ENCODE measurements around the gene BIN2. TPM values are rescaled to one million over a fixed set of nuclear protein-coding genes. Genes with fewer than 3 reads are reported as not detected.

The BIN2 gene
- total and polyA plus RNA-seq, 10 of the 15 experiments (the other 5 are each of a cell fraction or from before 2014, with no cell fraction given): 8.6 to 42.9 (median 32.1) TPM

- no peak for TF ChIP-seq NKRF (conservative IDR thresholded peaks at IDR 0.05)
- TF ChIP-seq ZNF622 (IDR thresholded peaks at IDR 0.05): no peak
Measured at GRCh38 chr12:51265024-51265423, 59.0 kb downstream of the BIN2 start (continued).

GRCh38 chr12:51264297-51264696 is 59.7 kb downstream of the BIN2 start:
- POLR2A ChIA-PET: interaction anchor here (0.7 kb wide), 1 partner anchor 61 kb away, joined by 5 read pairs; no protein-coding TSS in a partner anchor
- Histone ChIP-seq H3K36me3 (ENCODE audit: control insufficient read depth in 2 of 2, insufficient read depth in 2 of 2, low read length in 1 of 2) (no peaks in the 10 kb centered on the region), H3K4me2 (ENCODE audit: control insufficient read depth, insufficient read depth) (no peak overlapping the region), H3K79me2 (ENCODE audit: control insufficient read depth, insufficient read depth, low read length) (no peaks in the 10 kb centered on the region), H3K4me1 (ENCODE audit: control insufficient read depth, insufficient read depth, low read length) (no peaks in the 10 kb centered on the region), H3K9ac (ENCODE audit: control insufficient read depth, insufficient read depth, low read length) (no peak overlapping the region), H3K9me3 (replicated peaks; ENCODE audit: control insufficient read depth, insufficient read depth, low read length) (no peaks in the 10 kb centered on the region), H3K4me3 (no peak overlapping the region), H3K27ac (ENCODE audit: control insufficient read depth, insufficient read depth) (no peak overlapping the region), H2AFZ (ENCODE audit: control insufficient read depth, low read depth, low read length) (no peak overlapping the region), H4K20me1 (ENCODE audit: control insufficient read depth, insufficient read depth) (no peaks in the 10 kb centered on the region), H3K27me3 (replicated peaks in 1 of 2; ENCODE audit: control insufficient read depth in 2 of 2, insufficient read depth in 2 of 2, low read length in 1 of 2) (peaks cover 1 to 4% of the 10 kb centered on the region in 2 experiments; a peak in 2 of 4 replicates)
- RAD21 ChIA-PET (ENCODE audit: unreplicated experiment): interaction anchor here (4.0 kb wide), 1 partner anchor 77 kb away, joined by 28 read pairs; no protein-coding TSS in a partner anchor
- intact Hi-C loops (cut with micrococcal nuclease; ENCODE audit: unreplicated experiment): no loop called here
- FAIRE-seq: no peak
- SMC1A ChIA-PET (ENCODE audit: uncharacterized antibody, unreplicated experiment): interaction anchor here (1.8 to 4.2 kb wide), 2 partner anchors 29 to 76 kb away, joined by 4 to 56 read pairs; no protein-coding TSS in a partner anchor
- WGBS (ENCODE audit: insufficient coverage, insufficient replicate concordance, low lambda C conversion rate, missing lambda C conversion rate): 99% methylated on average over 5 of the region's 5 CpGs
- in situ Hi-C loops (cut with MboI): no loop called here
- no peak for ATAC-seq
- CTCF ChIA-PET: interaction anchor here (1.1 to 4.5 kb wide), 3 partner anchors 12 to 77 kb away, joined by 3 to 93 read pairs (median 29); no protein-coding TSS in a partner anchor
- no peak for DNase-seq (ENCODE audit: low read depth, low spot score)
- BruUV-seq (replicated peaks): no TSS peak
- TF ChIP-seq NR2C2 (IDR thresholded peaks at IDR 0.05; ENCODE audit: borderline replicate concordance, control insufficient read depth, insufficient read length, low read depth) (no peak), POLR2AphosphoS5 (IDR thresholded peaks at IDR 0.05; ENCODE audit: low read length) (no peak), BCLAF1 (IDR thresholded peaks at IDR 0.05) (no peak), MTA2 (IDR thresholded peaks at IDR 0.05; ENCODE audit: low read depth) (no peak), NFYA (IDR thresholded peaks at IDR 0.05; ENCODE audit: borderline replicate concordance, low read depth, low read length) (no peak), ZBTB11 (CRISPR knock-in tag; IDR thresholded peaks at IDR 0.05) (no peak), SIX5 (IDR thresholded peaks at IDR 0.05; ENCODE audit: low read depth, low read length, severe bottlenecking) (no peak), TCF7 (IDR thresholded peaks at IDR 0.05; ENCODE audit: borderline replicate concordance) (no peak), PML (IDR thresholded peaks at IDR 0.05; ENCODE audit: low read length) (no peak)
